Astrocyte (in vitro differentiated cells and primary cell): Measurements from ENCODE around the gene TNXB. TPM values are rescaled to one million over a fixed set of nuclear protein-coding genes. Genes with fewer than 3 reads are reported as not detected.

ENCODE experiments used
- DNase-seq: peaks from one replicate; pipeline ENCODE4 v3.0.0-alpha.2; 2010; ENCODE audit warnings: low read depth
- FAIRE-seq: peaks from 2 replicates; lab custom pipeline; 2011; peaks lifted over from hg19 to GRCh38; lab: Jason Lieb, UNC
- H2AFZ ChIP-seq: 2 replicates; pipeline ENCODE4 v1.6.0; 2012; ENCODE audit warnings: low read depth, low read length, inconsistent platforms
- H3K27ac ChIP-seq: 2 replicates; pipeline ENCODE4 v1.5.1; 2011; ENCODE audit warnings: low read depth, low read length, inconsistent platforms
- H3K27me3 ChIP-seq: 2 replicates; pipeline ENCODE4 v1.6.0; 2011; ENCODE audit warnings: low read length, inconsistent platforms; ENCODE audit not compliant: insufficient read depth
- H3K36me3 ChIP-seq: 2 replicates; pipeline ENCODE4 v1.5.1; 2011; ENCODE audit warnings: low read length, inconsistent platforms; ENCODE audit not compliant: insufficient read depth
- H3K4me1 ChIP-seq: 2 replicates; pipeline ENCODE4 v1.5.1; 2011; ENCODE audit warnings: low read length, inconsistent platforms; ENCODE audit not compliant: insufficient read depth
- H3K4me2 ChIP-seq: 2 replicates; pipeline ENCODE4 v1.6.0; 2012; ENCODE audit warnings: low read length, inconsistent platforms
- H3K4me3 ChIP-seq: 2 replicates; pipeline ENCODE4 v1.5.1; 2011; ENCODE audit warnings: low read depth, mild to moderate bottlenecking, low read length, inconsistent platforms; ENCODE audit not compliant: insufficient read depth
- H3K79me2 ChIP-seq: 2 replicates; pipeline ENCODE4 v1.6.0; 2012; ENCODE audit warnings: mild to moderate bottlenecking, low read length, inconsistent platforms; ENCODE audit not compliant: insufficient read depth
- H3K9ac ChIP-seq: 2 replicates; pipeline ENCODE4 v1.6.0; 2012; ENCODE audit warnings: mild to moderate bottlenecking, low read length, inconsistent platforms
- H3K9me3 ChIP-seq: 2 replicates; pipeline ENCODE4 v1.5.1; 2012; ENCODE audit warnings: low read depth, mild to moderate bottlenecking, low read length, inconsistent platforms; ENCODE audit not compliant: insufficient read depth
- H4K20me1 ChIP-seq: 2 replicates; pipeline ENCODE4 v1.6.0; 2012; ENCODE audit warnings: low read length, inconsistent platforms; ENCODE audit not compliant: insufficient read depth
- H3K27ac Mint-ChIP-seq: one replicate; pipeline ENCODE4 v1.8.0; 2021; ENCODE audit warnings: mild to moderate bottlenecking, mixed read lengths; ENCODE audit not compliant: unreplicated experiment
- H3K27me3 Mint-ChIP-seq: one replicate; pipeline ENCODE4 v1.8.0; 2021; ENCODE audit warnings: low read depth, mixed read lengths; ENCODE audit not compliant: unreplicated experiment
- H3K36me3 Mint-ChIP-seq: one replicate; pipeline ENCODE4 v1.8.0; 2021; ENCODE audit warnings: low read depth, mixed read lengths; ENCODE audit not compliant: unreplicated experiment
- H3K4me1 Mint-ChIP-seq: one replicate; pipeline ENCODE4 v1.8.0; 2021; ENCODE audit warnings: low read depth, mixed read lengths; ENCODE audit not compliant: unreplicated experiment
- H3K4me3 Mint-ChIP-seq: one replicate; pipeline ENCODE4 v1.8.0; 2021; ENCODE audit warnings: mild to moderate bottlenecking, moderate library complexity, mixed read lengths; ENCODE audit not compliant: unreplicated experiment
- H3K9me3 Mint-ChIP-seq: one replicate; pipeline ENCODE4 v1.8.0; 2021; ENCODE audit warnings: mild to moderate bottlenecking, mixed read lengths; ENCODE audit not compliant: unreplicated experiment
- CTCF ChIP-seq: IDR thresholded peaks from 2 replicates; pipeline ENCODE4 v1.5.1; 2011; ENCODE audit warnings: low read depth, mild to moderate bottlenecking, inconsistent platforms, low read length, moderate library complexity; ENCODE audit not compliant: insufficient read depth
- EZH2 ChIP-seq: IDR thresholded peaks from 2 replicates; pipeline ENCODE4 v1.6.1; 2012; ENCODE audit warnings: mild to moderate bottlenecking, low read length, inconsistent platforms; ENCODE audit not compliant: insufficient read depth
- total RNA-seq: library from RNA; stranded (reverse); gene quantifications from 2 replicates; pipeline ENCODE4 v1.2.1, GENCODE V29; 2021

Gene TNXB
- total RNA-seq, 1 donor from 2014 or later = 2.3 TPM

GRCh38 chr6:32140420-32141046, 31.4 kb upstream of the TNXB start:
- Mint-ChIP-seq H3K9me3 (no peaks in the 10 kb centered on the region), H3K36me3 (peaks cover 2% of the 10 kb centered on the region), H3K27ac (peak overlapping the region; percentile 10), H3K4me1 (peaks cover 16% of the 10 kb centered on the region), H3K4me3 (no peak overlapping the region), H3K27me3 (peaks cover 3% of the 10 kb centered on the region)
- H3K27me3 ChIP-seq = no peaks in the 10 kb centered on the region
- no peaks in the 10 kb centered on the region for H4K20me1 ChIP-seq
- H3K9me3 ChIP-seq = no peaks in the 10 kb centered on the region
- no peaks in the 10 kb centered on the region for H3K4me1 ChIP-seq
- no peaks in the 10 kb centered on the region for H3K36me3 ChIP-seq
- H2AFZ ChIP-seq = no peak overlapping the region
- FAIRE-seq (no peak), DNase-seq (no peak)
- no peak overlapping the region for H3K9ac ChIP-seq
- TF ChIP-seq EZH2 (no peak), CTCF (no peak)
- no peaks in the 10 kb centered on the region for H3K79me2 ChIP-seq
- no peak overlapping the region for H3K4me3 ChIP-seq
- H3K4me2 ChIP-seq = no peak overlapping the region
- H3K27ac ChIP-seq = no peak overlapping the region

- no peak for FAIRE-seq
- H3K27me3 Mint-ChIP-seq = peaks cover 3% of the 10 kb centered on the region
- Histone ChIP-seq H4K20me1 (no peaks in the 10 kb centered on the region), H3K9ac (no peak overlapping the region), H3K4me1 (no peaks in the 10 kb centered on the region), H3K9me3 (no peaks in the 10 kb centered on the region), H3K27ac (no peak overlapping the region), H3K79me2 (no peaks in the 10 kb centered on the region), H2AFZ (no peak overlapping the region), H3K4me2 (no peak overlapping the region), H3K4me3 (no peak overlapping the region), H3K27me3 (no peaks in the 10 kb centered on the region), H3K36me3 (no peaks in the 10 kb centered on the region)
- peaks cover 2% of the 10 kb centered on the region for H3K36me3 Mint-ChIP-seq
- H3K4me1 Mint-ChIP-seq = peaks cover 16% of the 10 kb centered on the region
- H3K27ac Mint-ChIP-seq = peak overlapping the region; percentile 31
- TF ChIP-seq CTCF (no peak), EZH2 (no peak)
- no peak for DNase-seq
- H3K9me3 Mint-ChIP-seq = no peaks in the 10 kb centered on the region
- H3K4me3 Mint-ChIP-seq = no peak overlapping the region
Observed at GRCh38 chr6:32139590-32139989, 30.5 kb upstream of the TNXB start.

GRCh38 chr6:32137454-32137853, 28.3 kb upstream of the TNXB start:
- peaks cover 19% of the 10 kb centered on the region for H3K4me1 Mint-ChIP-seq
- H3K9me3 ChIP-seq = no peaks in the 10 kb centered on the region
- H3K9ac ChIP-seq = no peak overlapping the region
- H3K9me3 Mint-ChIP-seq = no peaks in the 10 kb centered on the region
- no peaks in the 10 kb centered on the region for H3K27me3 ChIP-seq
- TF ChIP-seq EZH2 (no peak), CTCF (no peak)
- no peaks in the 10 kb centered on the region for H3K79me2 ChIP-seq
- H3K27ac Mint-ChIP-seq = no peak overlapping the region
- no peaks in the 10 kb centered on the region for H3K36me3 ChIP-seq
- no peak overlapping the region for H3K4me3 ChIP-seq
- H3K27ac ChIP-seq = no peak overlapping the region
- no peaks in the 10 kb centered on the region for H3K4me1 ChIP-seq
- no peak overlapping the region for H2AFZ ChIP-seq
- peaks cover 2% of the 10 kb centered on the region for H3K36me3 Mint-ChIP-seq
- H3K4me3 Mint-ChIP-seq = no peak overlapping the region
- peaks cover 3% of the 10 kb centered on the region for H3K27me3 Mint-ChIP-seq
- H4K20me1 ChIP-seq = no peaks in the 10 kb centered on the region
- no peak for DNase-seq
- H3K4me2 ChIP-seq = no peak overlapping the region
- no peak for FAIRE-seq
